Neuronal stem cell (in vitro differentiated cells): ENCODE results near the gene DLGAP5.

Experiments
- DNase-seq: peaks from one replicate; pipeline ENCODE4 v3.0.0-alpha.2; 2013; ENCODE audit warnings: low spot score
- H2AFZ ChIP-seq: one replicate; pipeline ENCODE4 v1.6.1; 2013; ENCODE audit warnings: mild to moderate bottlenecking, low read length, inconsistent platforms
- H2AK5ac ChIP-seq: 2 replicates; pipeline ENCODE4 v1.6.1; 2013; ENCODE audit warnings: low read depth, mild to moderate bottlenecking, inconsistent platforms, low read length, moderate library complexity, mixed read lengths
- H2BK120ac ChIP-seq: 2 replicates; pipeline ENCODE4 v1.6.1; 2013; ENCODE audit warnings: low read depth, mild to moderate bottlenecking, inconsistent platforms, low read length, moderate library complexity, mixed read lengths
- H2BK12ac ChIP-seq: one replicate; pipeline ENCODE4 v1.6.1; 2013; ENCODE audit warnings: low read length, inconsistent platforms
- H2BK15ac ChIP-seq: 2 replicates; pipeline ENCODE4 v1.6.1; 2013; ENCODE audit warnings: mild to moderate bottlenecking, low read length, inconsistent platforms, mixed read lengths
- H2BK5ac ChIP-seq: one replicate; pipeline ENCODE4 v1.6.1; 2013; ENCODE audit warnings: inconsistent platforms, mild to moderate bottlenecking, low read length, moderate library complexity
- H3K14ac ChIP-seq: one replicate; pipeline ENCODE4 v1.6.1; 2013; ENCODE audit warnings: low read length, inconsistent platforms
- H3K18ac ChIP-seq: 2 replicates; pipeline ENCODE4 v1.6.1; 2013; ENCODE audit warnings: low read length, inconsistent platforms
- H3K23ac ChIP-seq: 2 replicates; pipeline ENCODE4 v1.6.1; 2013; ENCODE audit warnings: low read depth, mild to moderate bottlenecking, mixed read lengths, low read length, inconsistent platforms; ENCODE audit not compliant: poor library complexity
- H3K27ac ChIP-seq: replicated peaks from 3 replicates; pipeline ENCODE4 v1.5.1; 2013; ENCODE audit warnings: low read length, inconsistent platforms
- H3K27me3 ChIP-seq, 3 experiments: 2 replicates each; pipeline ENCODE4 v1.6.1; 2013; ENCODE audit warnings: low read length in 3 of 3, mild to moderate bottlenecking in 2 of 3, inconsistent platforms in 1 of 3, low read depth in 1 of 3, mixed read lengths in 1 of 3, moderate library complexity in 1 of 3; ENCODE audit not compliant: control insufficient read depth in 3 of 3, insufficient read depth in 3 of 3
- H3K36me3 ChIP-seq, 2 donors: replicated peaks in 1 of 2; 2 replicates each; pipeline ENCODE4 v1.6.1; 2013; ENCODE audit warnings: low read length in 2 of 2; ENCODE audit not compliant: control insufficient read depth in 2 of 2, insufficient read depth in 2 of 2
- H3K4ac ChIP-seq: 2 replicates; pipeline ENCODE4 v1.6.1; 2013; ENCODE audit warnings: inconsistent platforms, mild to moderate bottlenecking, low read length, moderate library complexity
- H3K4me1 ChIP-seq, 2 donors: 1 replicate in 1 of 2; 2 replicates in 1 of 2; pipeline ENCODE4 v1.6.1; 2013; ENCODE audit warnings: low read length in 2 of 2, low read depth in 1 of 2; ENCODE audit not compliant: control insufficient read depth in 2 of 2, insufficient read depth in 1 of 2
- H3K4me2 ChIP-seq: one replicate; pipeline ENCODE4 v1.6.1; 2013; ENCODE audit warnings: mild to moderate bottlenecking, low read length, inconsistent platforms; ENCODE audit not compliant: insufficient read depth, poor library complexity, severe bottlenecking
- H3K4me3 ChIP-seq, 2 donors: 2 replicates each; pipeline ENCODE4 v1.5.1; 2013; ENCODE audit warnings: low read length in 2 of 2, mild to moderate bottlenecking in 2 of 2, inconsistent platforms in 1 of 2, moderate library complexity in 1 of 2
- H3K79me1 ChIP-seq: one replicate; pipeline ENCODE4 v1.6.1; 2013; ENCODE audit warnings: low read depth, mild to moderate bottlenecking, inconsistent platforms, low read length, moderate library complexity
- H3K9ac ChIP-seq: one replicate; pipeline ENCODE4 v1.6.1; 2013; ENCODE audit warnings: mild to moderate bottlenecking, low read depth, low read length, inconsistent platforms; ENCODE audit not compliant: poor library complexity
- H3K9me3 ChIP-seq, 2 donors: replicated peaks in 1 of 2; 2 replicates each; pipeline versions ENCODE3 to v1.6.1; 2013; ENCODE audit warnings: low read length in 2 of 2, mild to moderate bottlenecking in 2 of 2, inconsistent platforms in 1 of 2, low read depth in 1 of 2, mixed read lengths in 1 of 2, moderate library complexity in 1 of 2; ENCODE audit not compliant: control insufficient read depth in 2 of 2, insufficient read depth in 1 of 2
- H4K8ac ChIP-seq: one replicate; pipeline ENCODE4 v1.6.1; 2013; ENCODE audit warnings: low read depth, mild to moderate bottlenecking, inconsistent platforms, low read length, moderate library complexity
- H4K91ac ChIP-seq: one replicate; pipeline ENCODE4 v1.6.1; 2013; ENCODE audit warnings: low read length, low read depth, mild to moderate bottlenecking, inconsistent platforms; ENCODE audit not compliant: poor library complexity
- WGBS, 2 donors: extraction: QIAGEN DNeasy Blood & Tissue Kit; methylation state at CpG; one replicate each; pipeline ENCODE4 v1.1.7; 2013; ENCODE audit warnings: missing lambda C conversion rate in 2 of 2, mixed read lengths in 1 of 2; ENCODE audit not compliant: insufficient read length in 2 of 2, insufficient replicate concordance in 1 of 2; ENCODE audit errors: extremely low coverage in 2 of 2; 5-methylcytosine and 5-hydroxymethylcytosine counted together

The DLGAP5 gene

DNA sequence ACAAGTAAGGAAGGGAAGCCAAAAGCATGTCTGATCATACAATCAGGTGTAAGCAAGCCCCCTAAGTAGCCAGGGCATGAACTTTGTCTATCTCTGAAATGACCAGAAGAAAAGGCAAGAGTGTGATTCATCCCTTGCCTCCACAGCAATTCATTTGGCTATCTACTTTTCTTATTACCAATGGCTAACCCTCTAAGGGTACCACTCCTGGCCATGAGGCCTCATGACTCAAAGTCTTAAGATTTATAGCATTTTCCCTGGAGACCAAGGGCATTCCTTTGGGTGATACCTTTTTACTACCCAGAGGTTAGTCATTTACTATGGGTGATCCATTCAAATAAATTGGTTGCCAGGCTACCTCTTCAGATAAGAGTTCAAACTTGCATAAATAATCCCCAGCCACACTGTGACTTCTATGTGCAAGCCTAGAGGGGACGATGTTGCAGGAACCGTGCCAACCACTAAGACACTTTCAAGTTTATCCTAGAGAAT lies 63.9 kb downstream of the DLGAP5 start:
- Histone ChIP-seq H3K36me3 (no peaks in the 10 kb centered on the region), H3K4ac (no peak overlapping the region), H4K8ac (no peak overlapping the region), H2BK5ac (no peak overlapping the region), H3K9me3 (no peaks in the 10 kb centered on the region), H3K23ac (no peak overlapping the region), H3K4me2 (no peak overlapping the region), H2BK15ac (no peak overlapping the region), H4K91ac (no peak overlapping the region), H3K27me3 (peaks cover 0 to 18% (median 3%) of the 10 kb centered on the region in 3 experiments), H2AFZ (no peak overlapping the region), H2BK12ac (no peak overlapping the region), H3K9ac (no peak overlapping the region), H2BK120ac (no peak overlapping the region), H3K79me1 (no peaks in the 10 kb centered on the region), H3K18ac (no peak overlapping the region), H2AK5ac (no peak overlapping the region), H3K4me1 (peaks cover 9 to 13% of the 10 kb centered on the region in 2 donors), H3K14ac (no peak overlapping the region), H3K27ac (no peak overlapping the region), H3K4me3 (no peak overlapping the region)
- no peak for DNase-seq
- WGBS, 2 donors, result no CpG with 5 or more reads among the region's 2 CpGs

GRCh38 chr14:55126932-55127459 lies 64.4 kb downstream of the DLGAP5 start:
- Histone ChIP-seq H4K91ac (no peak overlapping the region), H3K18ac (no peak overlapping the region), H2BK120ac (no peak overlapping the region), H2AK5ac (no peak overlapping the region), H3K14ac (no peak overlapping the region), H3K4me1 (peaks cover 14 to 16% of the 10 kb centered on the region in 2 donors), H3K36me3 (no peaks in the 10 kb centered on the region), H3K9me3 (no peaks in the 10 kb centered on the region), H3K23ac (no peak overlapping the region), H2BK15ac (no peak overlapping the region), H3K4me2 (no peak overlapping the region), H4K8ac (no peak overlapping the region), H3K4me3 (no peak overlapping the region), H3K79me1 (no peaks in the 10 kb centered on the region), H2BK5ac (no peak overlapping the region), H3K9ac (no peak overlapping the region), H2AFZ (no peak overlapping the region), H2BK12ac (no peak overlapping the region), H3K27ac (no peak overlapping the region), H3K4ac (no peak overlapping the region), H3K27me3 (peaks cover 0 to 18% (median 3%) of the 10 kb centered on the region in 3 experiments)
- DNase-seq, result no peak
- no CpG with 5 or more reads among the region's 5 CpGs for WGBS, 2 donors

DNA sequence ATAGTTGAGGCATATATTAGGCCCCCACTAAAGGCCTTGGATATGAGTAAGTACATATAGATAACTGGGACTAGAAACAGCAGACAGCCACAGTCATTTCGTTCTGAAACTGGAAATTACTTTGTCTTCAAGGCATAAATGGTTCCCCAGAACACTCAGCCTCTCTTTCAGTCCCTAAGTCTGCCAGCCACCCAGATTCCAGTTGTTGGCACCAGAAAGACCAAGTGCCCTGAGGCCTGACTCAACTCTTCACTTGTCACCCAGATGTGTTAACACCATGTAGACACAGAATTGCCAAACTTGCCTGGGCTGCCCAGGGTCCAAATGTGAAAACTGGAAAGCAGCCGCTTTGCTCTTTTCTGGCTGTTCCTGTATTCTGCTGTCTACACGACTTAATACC lies 65.4 kb downstream of the DLGAP5 start:
- Histone ChIP-seq H3K36me3 (no peaks in the 10 kb centered on the region), H2BK120ac (no peak overlapping the region), H2BK15ac (no peak overlapping the region), H3K4me3 (no peak overlapping the region), H3K14ac (no peak overlapping the region), H3K23ac (no peak overlapping the region), H3K79me1 (no peaks in the 10 kb centered on the region), H2AK5ac (no peak overlapping the region), H3K27ac (no peak overlapping the region), H3K4me2 (no peak overlapping the region), H3K18ac (no peak overlapping the region), H4K91ac (no peak overlapping the region), H2AFZ (no peak overlapping the region), H4K8ac (no peak overlapping the region), H2BK5ac (no peak overlapping the region), H3K4ac (no peak overlapping the region), H3K27me3 (peaks cover 0 to 15% (median 3%) of the 10 kb centered on the region in 3 experiments), H3K4me1 (peaks cover 15 to 16% of the 10 kb centered on the region in 2 donors), H2BK12ac (no peak overlapping the region), H3K9me3 (no peaks in the 10 kb centered on the region), H3K9ac (no peak overlapping the region)
- WGBS, 2 donors, result no CpG with 5 or more reads among the region's 3 CpGs
- no peak for DNase-seq

DNA sequence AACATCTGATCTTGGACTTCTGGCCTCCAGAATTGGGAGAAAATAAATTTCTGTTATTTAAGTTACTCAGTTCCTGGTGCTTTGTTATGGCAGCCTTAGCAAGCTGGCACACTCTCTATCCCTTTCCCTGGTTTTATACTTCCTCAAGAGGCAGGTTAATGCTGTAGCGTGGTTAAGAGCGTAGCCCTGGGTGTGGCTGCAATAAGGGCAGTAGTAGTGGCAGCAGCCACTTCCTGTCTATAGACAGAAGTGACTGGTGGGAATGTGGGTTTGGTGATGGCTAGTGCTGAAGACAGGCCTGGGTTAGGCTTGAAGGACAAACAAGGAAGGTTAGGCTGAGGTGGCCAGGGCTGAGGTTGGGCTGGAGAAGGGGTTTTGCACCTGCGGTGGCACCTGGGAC lies 66.0 kb downstream of the DLGAP5 start:
- Histone ChIP-seq H3K4me2 (no peak overlapping the region), H3K9me3 (no peaks in the 10 kb centered on the region), H3K4me1 (peaks cover 15 to 16% of the 10 kb centered on the region in 2 donors), H3K27ac (no peak overlapping the region), H4K91ac (no peak overlapping the region), H3K36me3 (no peaks in the 10 kb centered on the region), H3K18ac (no peak overlapping the region), H3K14ac (no peak overlapping the region), H3K79me1 (no peaks in the 10 kb centered on the region), H3K23ac (no peak overlapping the region), H3K27me3 (peaks cover 0 to 15% (median 3%) of the 10 kb centered on the region in 3 experiments), H3K9ac (no peak overlapping the region), H2BK5ac (no peak overlapping the region), H2BK120ac (no peak overlapping the region), H2AFZ (no peak overlapping the region), H2BK12ac (no peak overlapping the region), H2BK15ac (no peak overlapping the region), H2AK5ac (peak overlapping the region; percentile 40), H3K4ac (no peak overlapping the region), H3K4me3 (no peak overlapping the region), H4K8ac (no peak overlapping the region)
- DNase-seq, result no peak
- WGBS, 2 donors, result no CpG with 5 or more reads among the region's 3 CpGs
